Islet precursor cell (in vitro differentiated cells): ENCODE results near the gene USP17L15.
"Not testable (repeated sequence)": the region's sequence is repeated elsewhere in the genome, so short reads cannot be mapped to it uniquely, and the experiment has no call there.

Experiments used
- DNase-seq: peaks from one replicate; pipeline ENCODE4 v3.0.0-alpha.2; 2018

The USP17L15 gene

GRCh38 chr4:9234085-9234484 lies at the start of gene USP17L15:
Gene USP17L15 (plus strand): TSS chr4:9234385. CDS start chr4:9234385, 0 bp downstream.
- not testable (repeated sequence) for DNase-seq

- DNase-seq, result not testable (repeated sequence)
These were observed 23.8 kb upstream of the USP17L15 start, which contains the start of gene USP17L10 for GRCh38 chr4:9210357-9210756. Gene USP17L10 (plus strand): TSS chr4:9210657. CDS start chr4:9210657, 0 bp downstream.

GRCh38 chr4:9214701-9215100 lies 19.5 kb upstream of the USP17L15 start:
- DNase-seq, result not testable (repeated sequence)

- DNase-seq, result not testable (repeated sequence)
These were observed 19.1 kb upstream of the USP17L15 start, which contains the start of gene USP17L11 for GRCh38 chr4:9215105-9215504. Gene USP17L11 (plus strand): TSS chr4:9215405. CDS start chr4:9215405, 0 bp downstream.

GRCh38 chr4:9219852-9220251 lies 14.3 kb upstream of the USP17L15 start, which contains the start of gene USP17L12:
Gene USP17L12 (plus strand): TSS chr4:9220152. CDS start chr4:9220152, 0 bp downstream.
- not testable (repeated sequence) for DNase-seq

GRCh38 chr4:9224596-9224995 lies 9.6 kb upstream of the USP17L15 start, which contains the start of gene USP17L13:
Gene USP17L13 (plus strand): TSS chr4:9224896. CDS start chr4:9224896, 0 bp downstream.
- not testable (repeated sequence) for DNase-seq

GRCh38 chr4:9230249-9230648 lies 3.9 kb upstream of the USP17L15 start:
- not testable (repeated sequence) for DNase-seq

GRCh38 chr4:9238461-9238860 lies 4.3 kb downstream of the USP17L15 start:
- DNase-seq, result not testable (repeated sequence)

GRCh38 chr4:9243579-9243978 lies 9.4 kb downstream of the USP17L15 start, which contains the start of gene USP17L17:
Gene USP17L17 (plus strand): TSS chr4:9243879. CDS start chr4:9243879, 0 bp downstream.
- DNase-seq, result not testable (repeated sequence)

GRCh38 chr4:9247953-9248680 lies 13.9 kb downstream of the USP17L15 start, which contains the start of gene USP17L18:
Gene USP17L18 (plus strand): TSS chr4:9248630. CDS start chr4:9248630, 0 bp downstream.
- not testable (repeated sequence) for DNase-seq

GRCh38 chr4:9253078-9253477 lies 18.9 kb downstream of the USP17L15 start, which contains the start of gene USP17L19:
Gene USP17L19 (plus strand): TSS chr4:9253378. CDS start chr4:9253378, 0 bp downstream.
- DNase-seq, result not testable (repeated sequence)

- not testable (repeated sequence) for DNase-seq
These were observed 23.6 kb downstream of the USP17L15 start, which contains the start of gene USP17L20 for GRCh38 chr4:9257824-9258223. Gene USP17L20 (plus strand): TSS chr4:9258124. CDS start chr4:9258124, 0 bp downstream.

- not testable (repeated sequence) for DNase-seq
These were observed 28.4 kb downstream of the USP17L15 start, which contains the start of gene USP17L21 for GRCh38 chr4:9262572-9262971. Gene USP17L21 (plus strand): TSS chr4:9262872. CDS start chr4:9262872, 0 bp downstream.

- DNase-seq, result not testable (repeated sequence)
These were observed 33.1 kb downstream of the USP17L15 start, which contains the start of gene USP17L22 for GRCh38 chr4:9267319-9267718. Gene USP17L22 (plus strand): TSS chr4:9267619. CDS start chr4:9267619, 0 bp downstream.

- not testable (repeated sequence) for DNase-seq
These were observed 37.5 kb downstream of the USP17L15 start for GRCh38 chr4:9271719-9272118.
